LNCAP (cell line): ENCODE data around the gene LRRFIP1.

Experiments used
- CTCF ChIP-seq: fragments of 450-650 bp; IDR thresholded peaks from 2 replicates; pipeline ENCODE4 v1.5.1; 2017; ENCODE audit warnings: mild to moderate bottlenecking

The LRRFIP1 gene

GRCh38 chr2:237799060-237799428 lies 171.7 kb downstream of the LRRFIP1 start:
- TF ChIP-seq CTCF = no peak

GRCh38 chr2:237801466-237801865 lies 174.1 kb downstream of the LRRFIP1 start:
- TF ChIP-seq CTCF = no peak

- TF ChIP-seq CTCF = no peak
These were observed 178.9 kb downstream of the LRRFIP1 start for GRCh38 chr2:237806334-237806733.

DNA sequence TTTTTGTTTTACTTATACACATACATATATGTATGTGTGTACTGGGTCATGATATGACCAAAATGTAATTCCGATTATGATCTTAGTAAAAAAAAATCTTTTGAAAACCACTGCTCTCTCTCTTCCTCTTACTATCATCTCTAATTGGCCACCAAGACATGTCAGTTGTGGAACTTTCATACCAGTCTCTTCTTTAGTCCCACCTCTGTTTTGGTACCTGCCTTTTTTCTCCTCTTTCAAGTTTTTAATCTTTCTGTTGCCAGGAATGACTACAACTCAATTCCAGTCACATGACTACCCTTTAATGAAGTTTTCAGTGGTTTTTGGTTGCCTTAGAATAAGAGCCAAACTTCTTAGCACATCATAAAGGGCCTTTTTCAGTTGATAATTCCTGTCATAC lies 188.2 kb downstream of the LRRFIP1 start:
- no peak for TF ChIP-seq CTCF

GRCh38 chr2:237816531-237816930 lies 189.1 kb downstream of the LRRFIP1 start:
- no peak for TF ChIP-seq CTCF

DNA sequence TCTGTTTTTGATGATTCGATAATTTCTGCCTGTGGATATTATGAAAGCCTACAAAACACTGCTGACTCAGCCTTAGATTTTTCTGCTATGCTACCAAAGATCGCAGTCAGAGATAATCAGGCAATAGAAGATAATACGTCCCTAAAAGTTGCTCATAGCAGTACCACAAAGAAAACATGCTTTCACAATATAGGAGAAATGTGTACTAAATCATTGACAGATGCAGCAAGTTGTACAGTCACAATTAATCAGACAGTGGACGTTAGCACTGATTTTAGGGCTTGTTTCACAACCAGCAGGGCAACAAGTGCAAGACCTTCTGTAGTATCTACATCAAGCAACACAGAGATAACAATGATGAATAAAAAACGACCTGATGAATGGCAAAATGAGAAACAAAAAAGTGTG lies 190.7 kb downstream of the LRRFIP1 start:
- no peak for TF ChIP-seq CTCF

DNA sequence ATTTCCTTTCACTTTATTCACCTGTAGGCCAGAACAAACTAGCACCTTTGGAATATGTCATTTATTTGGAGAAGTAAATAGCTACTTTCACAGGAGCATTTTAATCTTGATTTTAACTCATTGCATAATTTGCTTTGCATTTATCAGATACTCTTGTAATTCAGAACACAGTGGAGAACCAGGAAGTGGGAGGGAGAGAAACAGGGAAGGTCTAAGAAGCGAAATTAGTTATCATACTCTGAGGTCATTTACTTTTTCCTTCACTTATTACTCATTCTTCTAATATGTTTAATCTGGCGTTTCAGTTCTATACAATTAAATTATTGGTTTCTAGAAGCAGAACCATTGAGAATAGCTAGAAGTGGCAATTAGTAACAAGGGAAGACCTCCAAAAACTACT lies 191.8 kb downstream of the LRRFIP1 start:
- no peak for TF ChIP-seq CTCF

GRCh38 chr2:237820421-237820820 lies 193.0 kb downstream of the LRRFIP1 start:
- no peak for TF ChIP-seq CTCF
